GM19395 (cell line): ENCODE data around the gene FOXP2.
"Not testable (repeated sequence)": the region's sequence is repeated elsewhere in the genome, so short reads cannot be mapped to it uniquely, and the experiment has no call there.

ENCODE experiments used
- ATAC-seq: cut with Tn5 transposase; IDR thresholded peaks from one replicate; pipeline ENCODE4 v1.9.1; 2021; ENCODE audit warnings: mild to moderate bottlenecking, moderate library complexity; ENCODE audit not compliant: unreplicated experiment

Gene FOXP2

GRCh38 chr7:114488696-114489095 lies 74.1 kb downstream of the FOXP2 start:
- no peak for ATAC-seq

DNA sequence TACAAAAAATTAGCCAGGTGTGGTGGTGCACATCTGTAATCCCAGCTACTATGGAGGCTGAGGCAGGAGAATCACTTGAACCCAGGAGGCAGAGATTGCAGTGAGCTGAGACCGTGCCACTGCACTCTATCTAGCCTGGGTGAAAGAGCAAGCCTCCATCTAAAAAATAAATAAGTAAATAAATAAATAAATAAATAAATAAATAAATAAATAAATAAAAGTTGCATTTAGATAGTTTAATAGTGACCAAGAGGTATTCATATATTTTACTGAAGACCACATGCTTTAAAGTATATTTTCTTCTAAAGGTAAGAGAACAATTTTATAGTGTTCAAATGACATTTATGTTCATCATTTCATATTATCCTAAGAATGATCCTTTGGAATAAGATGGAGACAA lies 82.9 kb downstream of the FOXP2 start:
- ATAC-seq: not testable (repeated sequence)

- ATAC-seq: no peak
These were observed 88.0 kb downstream of the FOXP2 start for GRCh38 chr7:114502454-114503254.

DNA sequence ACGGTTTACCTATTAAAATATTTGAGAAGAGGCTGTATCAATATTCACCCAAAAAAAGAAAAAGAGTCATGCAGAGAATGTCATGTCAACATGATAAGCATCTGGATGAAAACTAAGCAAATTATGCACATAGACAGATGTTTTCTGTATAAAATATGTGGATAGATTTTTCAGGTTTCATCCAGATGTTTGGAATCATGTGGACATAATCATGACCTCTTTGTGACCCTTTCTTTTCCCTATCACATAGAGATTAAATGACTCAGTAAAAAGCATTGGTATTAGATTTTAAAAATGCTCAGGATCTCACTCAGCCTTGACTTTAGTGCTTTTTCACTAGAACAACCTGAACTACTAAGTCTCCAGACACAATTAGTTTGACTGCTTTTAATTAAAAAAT lies 90.0 kb downstream of the FOXP2 start:
- no peak for ATAC-seq

DNA sequence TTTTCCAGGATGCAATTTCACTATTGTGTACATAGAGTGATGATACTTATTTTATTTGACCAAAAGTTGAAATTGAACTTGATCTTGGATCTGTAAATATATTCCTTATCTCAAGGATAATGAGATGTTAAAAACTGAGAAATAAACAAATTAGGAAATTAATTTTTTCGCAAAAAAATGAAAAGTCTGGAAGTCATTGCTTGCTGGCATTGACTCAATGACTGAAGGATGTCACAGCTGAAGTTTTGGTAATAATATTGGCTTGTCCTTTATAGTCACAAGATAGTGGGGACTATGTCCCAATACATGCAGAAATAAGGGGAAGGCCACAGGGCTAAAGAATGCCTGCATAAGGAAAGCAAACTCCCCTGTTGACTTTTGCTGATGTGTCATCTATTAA lies 92.8 kb downstream of the FOXP2 start:
- ATAC-seq: no peak

GRCh38 chr7:114508086-114508485 lies 93.5 kb downstream of the FOXP2 start:
- ATAC-seq: no peak

- ATAC-seq: not testable (repeated sequence)
These were observed 96.2 kb downstream of the FOXP2 start for GRCh38 chr7:114510824-114511223.

- no peak for ATAC-seq
These were observed 104.6 kb downstream of the FOXP2 start for GRCh38 chr7:114519240-114519639.

DNA sequence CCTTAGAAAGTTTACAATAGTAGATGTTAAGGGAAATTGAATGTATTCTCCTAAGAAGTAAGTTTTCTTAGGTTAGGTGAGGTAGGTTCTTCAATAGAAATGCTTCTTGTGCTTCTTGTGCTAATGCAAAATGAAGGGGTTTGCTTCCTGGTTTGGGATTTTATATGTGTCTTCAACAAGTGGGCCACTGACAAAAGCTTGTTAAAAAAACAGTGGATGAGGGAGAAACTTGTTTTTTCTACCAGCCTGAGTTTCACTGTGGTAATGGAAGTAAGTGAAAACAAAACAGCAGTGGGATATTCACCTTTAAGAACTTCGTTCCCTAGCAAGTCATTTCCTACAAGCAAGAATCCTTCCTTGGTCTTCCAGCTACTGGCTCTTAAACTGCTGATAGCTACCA lies 107.5 kb downstream of the FOXP2 start:
- ATAC-seq: no peak

GRCh38 chr7:114527589-114527988 lies 113.0 kb downstream of the FOXP2 start:
- ATAC-seq: no peak

DNA sequence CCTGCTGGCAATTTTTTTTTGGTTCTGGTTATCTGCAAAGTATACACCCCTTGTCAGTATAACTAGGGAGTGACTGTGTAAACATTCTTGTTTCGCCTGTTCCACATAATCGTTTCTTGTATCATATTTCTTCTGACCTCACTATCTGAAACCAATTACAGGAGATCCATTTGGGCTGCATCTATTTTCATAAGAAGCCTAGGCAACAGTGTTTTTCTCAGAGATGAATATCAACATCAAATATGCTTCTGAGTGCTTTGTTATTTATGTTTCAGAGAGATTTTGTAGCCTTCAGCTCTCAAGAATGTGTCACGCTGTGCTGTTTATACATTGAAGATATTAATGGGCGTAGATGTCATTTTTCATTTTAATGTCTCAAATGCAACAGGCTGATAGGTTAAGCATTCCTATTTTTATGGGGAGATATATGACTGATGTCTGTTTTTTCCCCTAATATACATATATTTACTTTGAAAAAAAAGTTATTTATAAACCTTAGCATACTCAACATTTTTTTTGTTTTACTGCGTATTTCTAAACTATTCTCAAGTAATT lies 115.5 kb downstream of the FOXP2 start:
- ATAC-seq: no peak

DNA sequence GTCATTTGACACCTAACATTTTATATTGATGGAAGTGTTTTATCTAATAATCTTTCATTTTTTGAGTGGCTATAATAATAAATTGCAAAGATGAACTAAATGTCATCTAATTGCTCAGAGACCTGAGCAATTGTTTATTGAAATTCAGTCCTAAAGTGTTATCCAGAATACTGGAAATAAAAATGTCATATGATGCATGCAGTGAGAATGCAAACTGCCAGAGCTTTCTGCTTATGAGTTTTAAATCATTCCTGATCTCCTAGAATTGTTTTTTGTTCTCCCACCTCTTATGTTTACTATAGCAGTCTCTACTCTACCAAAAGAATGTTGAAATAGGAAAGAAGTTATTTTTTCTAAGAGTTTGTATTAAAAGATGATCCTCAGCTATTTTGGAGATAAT lies 116.7 kb downstream of the FOXP2 start:
- ATAC-seq: no peak

- no peak for ATAC-seq
These were observed 118.5 kb downstream of the FOXP2 start for GRCh38 chr7:114533131-114533530.

DNA sequence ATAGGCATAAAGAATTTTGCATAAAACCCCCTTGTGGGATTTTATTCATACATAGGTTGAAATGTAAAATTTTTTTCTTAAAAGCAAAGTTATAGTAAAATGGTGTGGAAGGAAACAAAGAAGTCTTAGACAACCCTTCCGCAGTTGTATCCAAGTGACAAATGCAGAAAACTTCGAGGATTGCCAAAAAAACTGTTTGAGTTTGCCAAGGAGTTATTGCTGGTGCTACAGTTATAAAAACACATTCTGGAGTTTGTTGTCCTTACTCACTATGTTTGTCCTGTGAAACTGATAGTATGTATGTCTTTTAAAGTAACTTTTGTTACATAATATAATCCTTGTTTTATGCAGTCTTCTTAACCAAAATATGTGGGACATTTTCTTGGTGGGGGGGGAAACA lies 120.3 kb downstream of the FOXP2 start:
- no peak for ATAC-seq

DNA sequence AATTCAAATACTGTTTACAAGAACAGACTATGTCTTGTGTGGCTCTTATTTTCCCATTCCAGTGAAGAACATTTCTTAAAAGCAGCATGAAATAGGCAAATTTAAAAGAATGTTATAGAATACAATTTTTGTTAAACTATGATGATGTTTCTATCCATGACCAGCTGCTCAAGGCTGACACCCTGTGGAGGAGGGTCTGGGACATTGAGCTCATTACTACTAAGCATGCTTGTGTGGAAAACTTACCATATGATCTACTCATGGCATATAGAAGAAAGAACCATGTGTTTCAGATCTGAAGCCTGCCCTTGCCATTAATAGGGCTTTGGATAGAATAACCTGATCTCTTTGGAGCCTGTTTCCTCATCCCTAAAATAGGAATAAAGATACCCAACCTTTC lies 125.0 kb downstream of the FOXP2 start:
- no peak for ATAC-seq

GRCh38 chr7:114540291-114540690 lies 125.7 kb downstream of the FOXP2 start:
- no peak for ATAC-seq

- ATAC-seq: not testable (repeated sequence)
These were observed 132.7 kb downstream of the FOXP2 start for GRCh38 chr7:114547346-114547745.

DNA sequence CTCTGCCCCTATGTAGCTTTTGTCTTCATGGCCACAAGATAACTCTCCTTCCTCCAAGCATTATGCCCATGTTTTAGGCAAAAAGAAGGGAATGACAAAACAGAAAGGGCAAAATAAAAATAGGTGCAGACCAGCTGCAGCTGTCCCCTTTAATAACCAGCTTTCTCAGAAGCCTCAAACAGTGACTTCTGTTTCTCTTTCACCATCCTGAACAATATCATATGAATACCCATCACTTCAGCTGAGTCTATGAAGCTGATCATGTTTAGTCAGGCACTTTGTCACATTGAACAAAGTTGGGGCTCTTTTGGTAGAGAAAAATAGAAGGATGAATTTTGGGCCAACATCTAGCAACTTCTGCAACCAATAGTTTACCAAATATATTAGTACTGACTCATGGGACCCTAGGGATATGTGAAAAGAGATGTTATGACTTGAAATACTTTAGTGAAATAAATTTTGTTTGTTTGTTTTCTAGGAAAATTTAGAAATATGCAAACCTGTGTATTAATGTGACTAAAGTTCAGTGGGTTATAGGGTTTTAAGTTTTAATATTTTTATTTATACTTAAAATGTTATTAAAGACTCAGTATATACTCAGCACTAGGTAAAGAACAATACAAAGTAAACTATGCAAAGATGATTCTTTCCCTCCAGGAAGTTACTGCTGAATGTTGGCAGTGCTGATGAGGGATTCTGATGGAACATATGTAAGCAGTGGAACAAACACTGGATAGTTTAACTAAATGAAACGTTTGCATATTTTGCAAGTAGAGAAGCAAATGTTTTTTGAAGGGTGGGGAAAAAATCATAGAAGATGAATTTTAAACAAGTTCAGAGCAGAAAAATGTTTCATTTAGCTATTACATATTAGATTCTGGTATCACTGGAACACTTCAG lies 133.7 kb downstream of the FOXP2 start:
- ATAC-seq: no peak

GRCh38 chr7:114554781-114555537 lies 140.3 kb downstream of the FOXP2 start:
- ATAC-seq: peak; percentile 86

DNA sequence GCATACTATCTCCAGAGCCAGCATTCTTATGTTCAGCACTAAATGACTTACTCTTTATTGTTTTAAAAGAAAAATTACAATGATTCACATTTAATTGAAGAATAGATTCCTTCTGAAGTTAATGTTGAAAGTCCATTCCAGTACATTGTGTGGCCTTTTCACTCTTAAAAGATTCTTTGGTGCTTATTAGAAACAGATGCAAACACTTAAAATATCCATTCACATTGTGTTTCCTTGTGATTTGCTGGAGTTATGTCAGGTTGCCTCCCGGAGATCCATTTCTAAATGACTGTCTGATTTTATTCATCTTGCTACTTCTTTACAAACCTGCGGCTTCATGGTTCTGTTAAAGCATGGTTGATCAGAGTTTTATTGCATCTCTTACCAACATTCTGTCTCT lies 152.8 kb downstream of the FOXP2 start:
- ATAC-seq: no peak

GRCh38 chr7:114569220-114569619 lies 154.6 kb downstream of the FOXP2 start:
- ATAC-seq: no peak
